ENCODE data around the gene HELZ. TPM values are rescaled to one million over a fixed set of nuclear protein-coding genes. Genes with fewer than 3 reads are reported as not detected.

Gene HELZ
- total RNA-seq, 1 experiment from 2014 or later = 40.5 TPM

DNA sequence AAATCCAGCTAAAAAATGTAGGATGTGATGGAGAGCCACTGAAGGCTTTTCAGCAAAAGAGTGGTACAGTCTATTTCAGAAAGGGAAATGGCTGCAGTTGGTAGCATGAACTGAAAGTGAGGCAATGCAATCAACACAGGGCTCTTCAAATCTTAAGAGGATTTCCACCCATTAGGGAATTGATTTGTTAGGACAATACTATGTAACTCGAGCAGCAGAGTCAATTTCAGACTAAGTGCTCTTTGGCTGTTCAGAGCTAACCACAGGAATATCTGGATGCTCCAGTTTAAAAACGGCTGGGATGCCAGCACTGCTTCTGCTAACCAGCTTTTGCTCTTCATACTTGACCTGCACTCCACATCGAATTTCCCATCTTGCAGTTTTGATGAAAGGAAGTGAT, 176.0 kb downstream of the HELZ start:
- ChIA-PET RAD21 (ENCODE audit: low non-redundant PET in 1 of 2, low total read pairs in 2 of 2, uncharacterized antibody in 2 of 2, unreplicated experiment in 2 of 2) (no interaction called here), CTCF (no interaction called here)
- DNase-seq (ENCODE audit: low read depth, low spot score) = no peak

More for the DNA sequence above, 176.0 kb downstream of the HELZ start:
- intact Hi-C loops (cut with micrococcal nuclease) = no loop called here
- H3K27ac ChIP-seq (ENCODE audit: low read depth, low read length) = no peak overlapping the region
- no peak overlapping the region for H3K4me3 ChIP-seq (replicated peaks in 1 of 2; ENCODE audit: low read depth in 1 of 2, low read length in 2 of 2)
- H3K4me1 ChIP-seq (ENCODE audit: control insufficient read depth in 1 of 2, insufficient read depth in 2 of 2, low read length in 2 of 2) = no peaks in the 10 kb centered on the region
- no peak overlapping the region for H3K9ac ChIP-seq (ENCODE audit: low read length)
- H4K20me1 ChIP-seq (ENCODE audit: insufficient read depth) = no peaks in the 10 kb centered on the region
- no peaks in the 10 kb centered on the region for H3K9me3 ChIP-seq (ENCODE audit: control insufficient read depth in 1 of 2, insufficient read depth in 1 of 2, low read depth in 1 of 2, low read length in 2 of 2)
- BruUV-seq (replicated peaks) = no TSS peak
- POLR2A ChIA-PET = no interaction called here
- no peaks in the 10 kb centered on the region for H3K27me3 ChIP-seq (ENCODE audit: insufficient read depth, low read length)
- H3K79me2 ChIP-seq (ENCODE audit: insufficient read depth, low read length) = no peaks in the 10 kb centered on the region
- H2AFZ ChIP-seq (ENCODE audit: low read depth, low read length, poor library complexity, severe bottlenecking) = no peak overlapping the region
- no peaks in the 10 kb centered on the region for H3K36me3 ChIP-seq (ENCODE audit: control insufficient read depth in 1 of 2, insufficient read depth in 2 of 2, low read length in 2 of 2)
- no peak overlapping the region for H3K4me2 ChIP-seq (ENCODE audit: low read length)
- H3K9me2 ChIP-seq (ENCODE audit: insufficient read depth) = no peaks in the 10 kb centered on the region
- no peak for ATAC-seq
- TF ChIP-seq RAD21 (IDR thresholded peaks at IDR 0.05; ENCODE audit: low read depth) (no peak), FOSL1 (IDR thresholded peaks at IDR 0.05; ENCODE audit: low read depth) (no peak), ELF1 (IDR thresholded peaks at IDR 0.05; ENCODE audit: borderline replicate concordance, low read depth) (no peak), ZFX (IDR thresholded peaks at IDR 0.05) (no peak), SP1 (IDR thresholded peaks at IDR 0.05; ENCODE audit: low read depth) (no peak), POLR2AphosphoS5 (IDR thresholded peaks at IDR 0.05; ENCODE audit: low read depth, low read length) (no peak), POLR2A (IDR thresholded peaks at IDR 0.05; ENCODE audit: borderline replicate concordance, extremely low read depth, insufficient read depth, insufficient read length) (no peak), SIN3A (IDR thresholded peaks at IDR 0.05; ENCODE audit: low read depth) (no peak), EZH2phosphoT487 (IDR thresholded peaks at IDR 0.05; ENCODE audit: borderline replicate concordance) (no peak)
- TF ChIP-seq, protein P1, sequence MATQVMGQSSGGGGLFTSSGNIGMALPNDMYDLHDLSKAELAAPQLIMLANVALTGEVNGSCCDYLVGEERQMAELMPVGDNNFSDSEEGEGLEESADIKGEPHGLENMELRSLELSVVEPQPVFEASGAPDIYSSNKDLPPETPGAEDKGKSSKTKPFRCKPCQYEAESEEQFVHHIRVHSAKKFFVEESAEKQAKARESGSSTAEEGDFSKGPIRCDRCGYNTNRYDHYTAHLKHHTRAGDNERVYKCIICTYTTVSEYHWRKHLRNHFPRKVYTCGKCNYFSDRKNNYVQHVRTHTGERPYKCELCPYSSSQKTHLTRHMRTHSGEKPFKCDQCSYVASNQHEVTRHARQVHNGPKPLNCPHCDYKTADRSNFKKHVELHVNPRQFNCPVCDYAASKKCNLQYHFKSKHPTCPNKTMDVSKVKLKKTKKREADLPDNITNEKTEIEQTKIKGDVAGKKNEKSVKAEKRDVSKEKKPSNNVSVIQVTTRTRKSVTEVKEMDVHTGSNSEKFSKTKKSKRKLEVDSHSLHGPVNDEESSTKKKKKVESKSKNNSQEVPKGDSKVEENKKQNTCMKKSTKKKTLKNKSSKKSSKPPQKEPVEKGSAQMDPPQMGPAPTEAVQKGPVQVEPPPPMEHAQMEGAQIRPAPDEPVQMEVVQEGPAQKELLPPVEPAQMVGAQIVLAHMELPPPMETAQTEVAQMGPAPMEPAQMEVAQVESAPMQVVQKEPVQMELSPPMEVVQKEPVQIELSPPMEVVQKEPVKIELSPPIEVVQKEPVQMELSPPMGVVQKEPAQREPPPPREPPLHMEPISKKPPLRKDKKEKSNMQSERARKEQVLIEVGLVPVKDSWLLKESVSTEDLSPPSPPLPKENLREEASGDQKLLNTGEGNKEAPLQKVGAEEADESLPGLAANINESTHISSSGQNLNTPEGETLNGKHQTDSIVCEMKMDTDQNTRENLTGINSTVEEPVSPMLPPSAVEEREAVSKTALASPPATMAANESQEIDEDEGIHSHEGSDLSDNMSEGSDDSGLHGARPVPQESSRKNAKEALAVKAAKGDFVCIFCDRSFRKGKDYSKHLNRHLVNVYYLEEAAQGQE (IDR thresholded peaks at IDR 0.05; ENCODE audit: low read depth) = no peak
- TF ChIP-seq, protein P2, sequence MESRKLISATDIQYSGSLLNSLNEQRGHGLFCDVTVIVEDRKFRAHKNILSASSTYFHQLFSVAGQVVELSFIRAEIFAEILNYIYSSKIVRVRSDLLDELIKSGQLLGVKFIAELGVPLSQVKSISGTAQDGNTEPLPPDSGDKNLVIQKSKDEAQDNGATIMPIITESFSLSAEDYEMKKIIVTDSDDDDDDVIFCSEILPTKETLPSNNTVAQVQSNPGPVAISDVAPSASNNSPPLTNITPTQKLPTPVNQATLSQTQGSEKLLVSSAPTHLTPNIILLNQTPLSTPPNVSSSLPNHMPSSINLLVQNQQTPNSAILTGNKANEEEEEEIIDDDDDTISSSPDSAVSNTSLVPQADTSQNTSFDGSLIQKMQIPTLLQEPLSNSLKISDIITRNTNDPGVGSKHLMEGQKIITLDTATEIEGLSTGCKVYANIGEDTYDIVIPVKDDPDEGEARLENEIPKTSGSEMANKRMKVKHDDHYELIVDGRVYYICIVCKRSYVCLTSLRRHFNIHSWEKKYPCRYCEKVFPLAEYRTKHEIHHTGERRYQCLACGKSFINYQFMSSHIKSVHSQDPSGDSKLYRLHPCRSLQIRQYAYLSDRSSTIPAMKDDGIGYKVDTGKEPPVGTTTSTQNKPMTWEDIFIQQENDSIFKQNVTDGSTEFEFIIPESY (IDR thresholded peaks at IDR 0.05; ENCODE audit: extremely low read depth, insufficient replicate concordance, low read length) = no peak
- TF ChIP-seq, protein P3, sequence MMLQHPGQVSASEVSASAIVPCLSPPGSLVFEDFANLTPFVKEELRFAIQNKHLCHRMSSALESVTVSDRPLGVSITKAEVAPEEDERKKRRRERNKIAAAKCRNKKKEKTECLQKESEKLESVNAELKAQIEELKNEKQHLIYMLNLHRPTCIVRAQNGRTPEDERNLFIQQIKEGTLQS (IDR thresholded peaks at IDR 0.05) = no peak
